HCEC 1CT (cell line): ENCODE measurements around the gene CCL22.
"Not testable (repeated sequence)": the region's sequence is repeated elsewhere in the genome, so short reads cannot be mapped to it uniquely, and the experiment has no call there.

Source experiments
- DNase-seq: peaks from one replicate; pipeline ENCODE4 v3.0.0-alpha.2; 2017

CCL22 gene

GRCh38 chr16:57397493-57397892 is 38.9 kb downstream of the CCL22 start:
- not testable (repeated sequence) for DNase-seq

- no peak for DNase-seq
These were observed 43.5 kb downstream of the CCL22 start for GRCh38 chr16:57401943-57402640.

- DNase-seq = no peak
These were observed 45.6 kb downstream of the CCL22 start, which contains the start of gene CCL17 for GRCh38 chr16:57403965-57404817. Gene CCL17, plus strand, starts transcription at chr16:57404767. Its CDS starts 9,166 bp downstream, at chr16:57413933.

- DNase-seq = no peak
These were observed 46.5 kb downstream of the CCL22 start for GRCh38 chr16:57405097-57405496.

GRCh38 chr16:57406881-57407280 is 48.3 kb downstream of the CCL22 start:
- DNase-seq = no peak

- no peak for DNase-seq
These were observed 49.2 kb downstream of the CCL22 start for GRCh38 chr16:57407521-57408353.

GRCh38 chr16:57409065-57409464 is 50.5 kb downstream of the CCL22 start:
- no peak for DNase-seq

- DNase-seq = no peak
These were observed 51.4 kb downstream of the CCL22 start for GRCh38 chr16:57409870-57410587.

- no peak for DNase-seq
These were observed 52.9 kb downstream of the CCL22 start for GRCh38 chr16:57411362-57411976.

GRCh38 chr16:57412584-57412983 is 54.0 kb downstream of the CCL22 start:
- no peak for DNase-seq

- no peak for DNase-seq
These were observed 54.7 kb downstream of the CCL22 start for GRCh38 chr16:57413301-57413730.

GRCh38 chr16:57413733-57414132 is 55.1 kb downstream of the CCL22 start:
- no peak for DNase-seq
